Central memory CD8-positive, alpha-beta T cell (primary cell): ENCODE results near the gene MARVELD2.

Source experiments
- ATAC-seq: fragments of 150-1000 bp; cut with Tn5 transposase; replicated peaks from 2 replicates; pipeline ENCODE4 v1.10.0; 2022; ENCODE audit warnings: mild to moderate bottlenecking, moderate FRiP score, moderate number of reproducible peaks; ENCODE audit not compliant: poor library complexity, severe bottlenecking; ENCODE audit errors: extremely low read depth
- DNase-seq, 2 donors: peaks; one replicate each; pipeline ENCODE4 v3.0.0; 2021; ENCODE audit warnings: low spot score in 2 of 2
- H3K27ac Mint-ChIP-seq: one replicate; pipeline ENCODE4 v1.8.0; 2022; ENCODE audit warnings: low read depth, mild to moderate bottlenecking, moderate library complexity, mixed read lengths
- H3K27me3 Mint-ChIP-seq: one replicate; pipeline ENCODE4 v1.8.0; 2022; ENCODE audit warnings: mixed read lengths
- H3K36me3 Mint-ChIP-seq: one replicate; pipeline ENCODE4 v1.8.0; 2022; ENCODE audit warnings: mild to moderate bottlenecking, moderate library complexity, mixed read lengths; ENCODE audit not compliant: insufficient read depth
- H3K4me1 Mint-ChIP-seq: one replicate; pipeline ENCODE4 v1.8.0; 2022; ENCODE audit warnings: mixed read lengths
- H3K4me3 Mint-ChIP-seq: one replicate; pipeline ENCODE4 v1.8.0; 2022; ENCODE audit warnings: mild to moderate bottlenecking, moderate library complexity, mixed read lengths
- H3K9me3 Mint-ChIP-seq: one replicate; pipeline ENCODE4 v1.8.0; 2022; ENCODE audit warnings: mixed read lengths

Gene MARVELD2

GRCh38 chr5:69489246-69489645, 74.3 kb downstream of the MARVELD2 start:
- Mint-ChIP-seq H3K36me3 (peaks cover 2% of the 10 kb centered on the region), H3K9me3 (no peaks in the 10 kb centered on the region), H3K27me3 (peaks cover 74% of the 10 kb centered on the region), H3K4me3 (no peak overlapping the region), H3K4me1 (peaks cover 6% of the 10 kb centered on the region), H3K27ac (no peak overlapping the region)
- DNase-seq (no peak), ATAC-seq (no peak)

GRCh38 chr5:69491027-69491426, 76.1 kb downstream of the MARVELD2 start:
- DNase-seq = no peak
- Mint-ChIP-seq H3K27me3 (peaks cover 81% of the 10 kb centered on the region), H3K27ac (no peak overlapping the region), H3K36me3 (peaks cover 2% of the 10 kb centered on the region), H3K9me3 (no peaks in the 10 kb centered on the region), H3K4me3 (no peak overlapping the region), H3K4me1 (peaks cover 6% of the 10 kb centered on the region)
- no peak for ATAC-seq

- DNase-seq (no peak), ATAC-seq (no peak)
- peaks cover 6% of the 10 kb centered on the region for H3K4me1 Mint-ChIP-seq
- peaks cover 2% of the 10 kb centered on the region for H3K36me3 Mint-ChIP-seq
- H3K27me3 Mint-ChIP-seq = peaks cover 81% of the 10 kb centered on the region
- no peak overlapping the region for H3K27ac Mint-ChIP-seq
- no peaks in the 10 kb centered on the region for H3K9me3 Mint-ChIP-seq
- peak overlapping the region; percentile 58 for H3K4me3 Mint-ChIP-seq
These were observed 77.0 kb downstream of the MARVELD2 start for GRCh38 chr5:69491838-69492390.

GRCh38 chr5:69492391-69492922, 77.5 kb downstream of the MARVELD2 start, which contains the start of gene OCLN:
Gene OCLN, plus strand, starts transcription at chr5:69492790. Its CDS starts 11,455 bp downstream, at chr5:69504245.
- Mint-ChIP-seq H3K36me3 (peaks cover 2% of the 10 kb centered on the region), H3K27me3 (peaks cover 82% of the 10 kb centered on the region), H3K9me3 (no peaks in the 10 kb centered on the region), H3K4me1 (peaks cover 6% of the 10 kb centered on the region), H3K27ac (no peak within 1 kb of the TSS), H3K4me3 (peak within 1 kb of the TSS; percentile 58)
- DNase-seq (no peak), ATAC-seq (peak; percentile 24)

- H3K9me3 Mint-ChIP-seq = no peaks in the 10 kb centered on the region
- ATAC-seq (no peak), DNase-seq (no peak)
- peaks cover 6% of the 10 kb centered on the region for H3K4me1 Mint-ChIP-seq
- H3K4me3 Mint-ChIP-seq = peak overlapping the region; percentile 58
- peaks cover 2% of the 10 kb centered on the region for H3K36me3 Mint-ChIP-seq
- no peak overlapping the region for H3K27ac Mint-ChIP-seq
- peaks cover 82% of the 10 kb centered on the region for H3K27me3 Mint-ChIP-seq
These were observed 78.0 kb downstream of the MARVELD2 start for GRCh38 chr5:69492923-69493395.

GRCh38 chr5:69493396-69494133, 78.6 kb downstream of the MARVELD2 start:
- H3K4me1 Mint-ChIP-seq = peaks cover 6% of the 10 kb centered on the region
- no peaks in the 10 kb centered on the region for H3K9me3 Mint-ChIP-seq
- ATAC-seq = no peak
- no peak for DNase-seq
- no peak overlapping the region for H3K27ac Mint-ChIP-seq
- peaks cover 80% of the 10 kb centered on the region for H3K27me3 Mint-ChIP-seq
- H3K4me3 Mint-ChIP-seq = peak overlapping the region; percentile 58
- peaks cover 2% of the 10 kb centered on the region for H3K36me3 Mint-ChIP-seq
